Esophagus muscularis mucosa (tissue), 4 donors: ENCODE data around the gene ADAT3. TPM values are rescaled to one million over a fixed set of nuclear protein-coding genes. Genes with fewer than 3 reads are reported as not detected.
A peak's percentile ranks its signal among the peaks of the same experiment; 100 is the strongest.

Source experiments
- DNase-seq: peaks from one replicate; pipeline ENCODE4 v3.0.0-alpha.2; 2017; ENCODE audit errors: extremely low spot score
- H3K27ac ChIP-seq, 4 donors: fragments of 200-600 bp; sonication (generic); replicated peaks in 1 of 4; 1 replicate in 3 of 4; 2 replicates in 1 of 4; pipeline ENCODE4 v1.5.1; 2016 to 2019; ENCODE audit warnings: mild to moderate bottlenecking in 1 of 4
- H3K27me3 ChIP-seq, 4 donors: fragments of 200-600 bp; sonication (generic); one replicate each; pipeline versions ENCODE4 v1.5.1 to v1.6.0; 2016 to 2019
- H3K36me3 ChIP-seq, 4 donors: fragments of 200-600 bp; sonication (generic); one replicate each; pipeline ENCODE4 v1.5.1; 2016 to 2019
- H3K4me1 ChIP-seq, 4 donors: fragments of 200-600 bp; sonication (generic); one replicate each; pipeline ENCODE4 v1.5.1; 2016 to 2019
- H3K4me3 ChIP-seq, 4 donors: fragments of 200-600 bp; sonication (generic); 1 replicate in 2 of 4; 2 replicates in 2 of 4; pipeline ENCODE4 v1.5.1; 2016 to 2019; ENCODE audit warnings: mild to moderate bottlenecking in 4 of 4, moderate library complexity in 1 of 4
- H3K9me3 ChIP-seq, 4 donors: fragments of 200-600 bp; sonication (generic); 1 replicate in 3 of 4; 2 replicates in 1 of 4; pipeline ENCODE4 v1.5.1; 2016 to 2019
- EP300 ChIP-seq: sonication (generic); formaldehyde crosslinking; IDR thresholded peaks from one replicate; pipeline ENCODE4 v1.6.1; 2017; ENCODE audit warnings: antibody characterized with exemption
- POLR2A ChIP-seq: fragments of 450-650 bp; IDR thresholded peaks from one replicate; pipeline ENCODE4 v1.6.1; 2017; ENCODE audit warnings: antibody characterized with exemption, moderate library complexity, mild to moderate bottlenecking, low read depth
- POLR2AphosphoS5 ChIP-seq, 2 donors: sonication (generic); formaldehyde crosslinking; IDR thresholded peaks; one replicate each; pipeline ENCODE4 v1.6.1; 2017; ENCODE audit warnings: antibody characterized with exemption in 2 of 2
- WGBS: methylation state at CpG from one replicate; pipeline ENCODE4 v1.1.5; 2018; 5-methylcytosine and 5-hydroxymethylcytosine counted together
- intact Hi-C: fragments of 100-400 bp; cut with DNase I; formaldehyde crosslinking; loops from one replicate; pipeline ENCODE4 v1.15.1; 2023
- total RNA-seq, 4 donors: library from RNA; depleted of rRNA; stranded (reverse); fragments of >200 nt; gene quantifications; one replicate each; pipeline versions ENCODE4 v1.1.0 to v1.2.1, GENCODE V29; 2016
- TF ChIP-seq, protein P1 (sequence below), 3 experiments: fragments of 200-600 bp in 2 of 3; fragments of 450-650 bp in 1 of 3; sonication (generic) in 2 of 3; IDR thresholded peaks; one replicate each; pipeline ENCODE4 v1.5.1; 2017 to 2019; ENCODE audit warnings: antibody characterized with exemption in 3 of 3, mild to moderate bottlenecking in 2 of 3, moderate library complexity in 1 of 3

ADAT3 gene
- total RNA-seq, 4 donors from 2014 or later: 3.8 to 5.6 (median 4.4) TPM

DNA sequence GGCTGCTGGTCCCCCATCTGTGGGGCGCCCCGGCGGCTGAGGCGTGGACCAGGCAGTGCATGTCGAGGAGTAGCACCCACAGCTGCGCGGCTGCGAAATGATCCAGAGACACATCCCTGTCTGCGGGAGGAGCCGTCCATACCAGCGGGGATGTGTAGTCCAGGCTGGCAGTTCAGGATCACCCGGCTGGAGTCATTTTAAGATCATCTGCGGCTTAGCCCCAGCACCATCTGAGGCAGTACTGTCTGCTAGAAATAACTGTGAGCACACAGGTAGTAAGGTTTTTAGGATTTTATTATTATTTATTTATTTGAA, 3.1 kb downstream of the ADAT3 start:
- intact Hi-C loops: no loop called here
- TF ChIP-seq EP300 (no peak), POLR2AphosphoS5 (IDR thresholded peaks at IDR 0.05) (no peak)
- TF ChIP-seq, protein P1, sequence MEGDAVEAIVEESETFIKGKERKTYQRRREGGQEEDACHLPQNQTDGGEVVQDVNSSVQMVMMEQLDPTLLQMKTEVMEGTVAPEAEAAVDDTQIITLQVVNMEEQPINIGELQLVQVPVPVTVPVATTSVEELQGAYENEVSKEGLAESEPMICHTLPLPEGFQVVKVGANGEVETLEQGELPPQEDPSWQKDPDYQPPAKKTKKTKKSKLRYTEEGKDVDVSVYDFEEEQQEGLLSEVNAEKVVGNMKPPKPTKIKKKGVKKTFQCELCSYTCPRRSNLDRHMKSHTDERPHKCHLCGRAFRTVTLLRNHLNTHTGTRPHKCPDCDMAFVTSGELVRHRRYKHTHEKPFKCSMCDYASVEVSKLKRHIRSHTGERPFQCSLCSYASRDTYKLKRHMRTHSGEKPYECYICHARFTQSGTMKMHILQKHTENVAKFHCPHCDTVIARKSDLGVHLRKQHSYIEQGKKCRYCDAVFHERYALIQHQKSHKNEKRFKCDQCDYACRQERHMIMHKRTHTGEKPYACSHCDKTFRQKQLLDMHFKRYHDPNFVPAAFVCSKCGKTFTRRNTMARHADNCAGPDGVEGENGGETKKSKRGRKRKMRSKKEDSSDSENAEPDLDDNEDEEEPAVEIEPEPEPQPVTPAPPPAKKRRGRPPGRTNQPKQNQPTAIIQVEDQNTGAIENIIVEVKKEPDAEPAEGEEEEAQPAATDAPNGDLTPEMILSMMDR (IDR thresholded peaks at IDR 0.05): no peak

DNA sequence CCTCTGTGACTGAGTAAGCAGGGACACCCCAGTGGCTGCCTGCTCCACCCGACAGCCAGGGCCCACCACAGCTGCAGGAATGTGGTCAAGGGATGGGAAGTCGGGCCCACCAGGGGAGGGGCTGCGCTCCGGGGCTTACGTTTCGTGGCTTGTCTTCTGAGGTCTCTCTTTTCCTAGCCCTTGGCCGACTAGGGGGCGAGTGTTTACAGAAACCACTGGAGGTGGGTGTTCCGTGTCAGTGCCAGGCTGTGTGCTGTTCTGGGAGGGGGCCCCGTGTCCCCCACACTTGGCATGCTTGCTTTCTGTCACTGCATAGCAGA, 4.5 kb downstream of the ADAT3 start:
- 71% methylated on average over 4 of the region's 10 CpGs for WGBS

More for the DNA sequence above, 3.1 kb downstream of the ADAT3 start:
- no peaks in the 10 kb centered on the region for H3K9me3 ChIP-seq
- peaks cover 14 to 61% (median 47%) of the 10 kb centered on the region in 4 donors for H3K4me1 ChIP-seq
- WGBS: 89% methylated on average over 7 of the region's 13 CpGs
- H3K27ac ChIP-seq: peak overlapping the region in 2 of 4 donors; percentile 21 to 36
- no peak for DNase-seq
- no peak overlapping the region for H3K4me3 ChIP-seq
- no peaks in the 10 kb centered on the region for H3K27me3 ChIP-seq
- peaks cover 13 to 21% (median 15%) of the 10 kb centered on the region in 4 donors for H3K36me3 ChIP-seq

DNA sequence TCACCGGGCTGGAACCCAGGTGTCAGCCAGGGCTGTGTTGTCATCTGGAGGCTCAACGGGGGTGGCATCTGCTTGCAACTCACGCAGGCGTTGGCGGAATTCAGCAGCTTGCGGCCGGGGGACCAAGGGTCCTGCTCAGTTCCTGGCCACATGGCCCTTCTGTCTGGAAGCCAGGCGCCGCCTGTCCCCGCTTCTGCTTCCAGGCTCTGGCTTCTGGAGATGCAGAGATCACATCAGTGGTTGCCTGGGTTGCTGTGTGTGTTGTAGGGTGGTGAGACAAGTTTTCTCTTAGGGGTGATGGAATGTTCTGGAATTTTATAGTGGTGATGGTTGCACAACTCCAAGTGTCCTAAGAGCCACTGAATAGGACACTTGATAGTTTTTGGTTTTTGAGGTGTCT, 5.0 kb downstream of the ADAT3 start:
- intact Hi-C loops: no loop called here
- Histone ChIP-seq H3K27ac (no peak overlapping the region), H3K36me3 (peaks cover 15 to 40% (median 31%) of the 10 kb centered on the region in 4 donors), H3K4me3 (no peak overlapping the region), H3K27me3 (no peaks in the 10 kb centered on the region), H3K9me3 (no peaks in the 10 kb centered on the region), H3K4me1 (peaks cover 11 to 52% (median 42%) of the 10 kb centered on the region in 4 donors)
- no peak for DNase-seq
- 94% methylated on average over 3 of the region's 10 CpGs for WGBS
- no peak for TF ChIP-seq POLR2A
- TF ChIP-seq POLR2AphosphoS5 (IDR thresholded peaks at IDR 0.05): no peak
- TF ChIP-seq, protein P1 (IDR thresholded peaks at IDR 0.05): no peak

More for the DNA sequence above, 4.5 kb downstream of the ADAT3 start:
- H3K36me3 ChIP-seq: peaks cover 15 to 35% (median 28%) of the 10 kb centered on the region in 4 donors
- H3K4me1 ChIP-seq: peaks cover 14 to 54% (median 44%) of the 10 kb centered on the region in 4 donors
- no peak for DNase-seq
- no peaks in the 10 kb centered on the region for H3K9me3 ChIP-seq
- no peak overlapping the region for H3K4me3 ChIP-seq
- intact Hi-C loops: no loop called here
- no peak for TF ChIP-seq POLR2A
- TF ChIP-seq EP300: no peak
- TF ChIP-seq, protein P1 (IDR thresholded peaks at IDR 0.05): no peak
- no peak for TF ChIP-seq POLR2AphosphoS5 (IDR thresholded peaks at IDR 0.05)
- no peak overlapping the region for H3K27ac ChIP-seq
- H3K27me3 ChIP-seq: no peaks in the 10 kb centered on the region

DNA sequence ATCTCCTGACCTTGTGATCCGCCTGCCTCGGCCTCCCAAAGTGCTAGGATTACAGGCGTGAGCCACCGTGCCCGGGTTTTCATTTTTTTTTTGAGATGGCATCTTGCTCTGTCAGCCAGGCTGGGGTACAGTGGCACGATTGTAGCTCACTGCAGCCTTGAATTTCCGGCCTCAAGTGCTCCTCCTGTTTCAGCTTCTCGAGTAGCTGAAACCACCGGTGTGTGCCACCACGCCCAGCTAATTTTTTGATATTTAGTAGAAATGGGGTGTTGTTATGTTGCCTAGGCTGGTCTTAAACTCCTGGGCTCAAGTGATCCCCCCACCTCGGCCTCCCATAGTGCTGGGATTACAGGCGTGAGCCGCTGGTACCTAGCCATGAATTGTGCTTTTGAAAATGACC, 5.9 kb downstream of the ADAT3 start:
- 81% methylated on average over 13 of the region's 13 CpGs for WGBS
- H3K36me3 ChIP-seq: peaks cover 15 to 42% (median 34%) of the 10 kb centered on the region in 4 donors
- DNase-seq: no peak
- H3K4me1 ChIP-seq: peaks cover 6 to 46% (median 36%) of the 10 kb centered on the region in 4 donors
- TF ChIP-seq POLR2AphosphoS5 (IDR thresholded peaks at IDR 0.05) (no peak), EP300 (no peak), POLR2A (no peak)
- TF ChIP-seq, protein P1 (IDR thresholded peaks at IDR 0.05): no peak
- intact Hi-C loops: no loop called here
- no peak overlapping the region for H3K27ac ChIP-seq
- H3K4me3 ChIP-seq: no peak overlapping the region
- H3K9me3 ChIP-seq: no peaks in the 10 kb centered on the region
- H3K27me3 ChIP-seq: no peaks in the 10 kb centered on the region

DNA sequence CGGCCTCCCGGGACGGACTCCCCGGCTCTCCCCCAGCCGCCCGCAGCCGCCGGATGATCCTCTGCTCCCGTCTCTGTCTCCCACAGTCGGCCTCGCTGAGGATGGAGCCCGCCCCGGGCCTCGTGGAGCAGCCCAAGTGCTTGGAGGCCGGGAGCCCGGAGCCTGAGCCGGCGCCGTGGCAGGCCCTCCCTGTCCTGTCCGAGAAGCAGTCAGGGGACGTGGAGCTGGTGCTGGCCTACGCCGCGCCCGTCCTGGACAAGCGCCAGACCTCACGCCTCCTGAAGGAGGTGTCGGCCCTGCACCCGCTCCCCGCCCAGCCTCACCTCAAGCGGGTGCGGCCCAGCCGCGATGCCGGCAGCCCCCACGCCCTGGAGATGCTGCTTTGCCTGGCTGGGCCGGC, 6.8 kb downstream of the ADAT3 start:
- Histone ChIP-seq H3K27me3 (no peaks in the 10 kb centered on the region), H3K36me3 (peaks cover 15 to 44% (median 37%) of the 10 kb centered on the region in 4 donors), H3K9me3 (no peaks in the 10 kb centered on the region), H3K4me1 (peaks cover 4 to 37% (median 29%) of the 10 kb centered on the region in 4 donors), H3K27ac (no peak overlapping the region), H3K4me3 (no peak overlapping the region)
- TF ChIP-seq EP300: no peak
- TF ChIP-seq POLR2AphosphoS5 (IDR thresholded peaks at IDR 0.05): no peak
- TF ChIP-seq POLR2A: no peak
- TF ChIP-seq, protein P1 (IDR thresholded peaks at IDR 0.05): no peak
- no peak for DNase-seq
- 89% methylated on average over 11 of the region's 37 CpGs for WGBS
- intact Hi-C loops: no loop called here
